ENCODE data around the gene DNM2. TPM values are rescaled to one million over a fixed set of nuclear protein-coding genes. Genes with fewer than 3 reads are reported as not detected.

Gene DNM2
- total and polyA plus RNA-seq, 9 of the 15 experiments (the other 6 are each of a cell fraction or from before 2014, with no cell fraction given): 2.2 to 161 (median 72.6) TPM

DNA sequence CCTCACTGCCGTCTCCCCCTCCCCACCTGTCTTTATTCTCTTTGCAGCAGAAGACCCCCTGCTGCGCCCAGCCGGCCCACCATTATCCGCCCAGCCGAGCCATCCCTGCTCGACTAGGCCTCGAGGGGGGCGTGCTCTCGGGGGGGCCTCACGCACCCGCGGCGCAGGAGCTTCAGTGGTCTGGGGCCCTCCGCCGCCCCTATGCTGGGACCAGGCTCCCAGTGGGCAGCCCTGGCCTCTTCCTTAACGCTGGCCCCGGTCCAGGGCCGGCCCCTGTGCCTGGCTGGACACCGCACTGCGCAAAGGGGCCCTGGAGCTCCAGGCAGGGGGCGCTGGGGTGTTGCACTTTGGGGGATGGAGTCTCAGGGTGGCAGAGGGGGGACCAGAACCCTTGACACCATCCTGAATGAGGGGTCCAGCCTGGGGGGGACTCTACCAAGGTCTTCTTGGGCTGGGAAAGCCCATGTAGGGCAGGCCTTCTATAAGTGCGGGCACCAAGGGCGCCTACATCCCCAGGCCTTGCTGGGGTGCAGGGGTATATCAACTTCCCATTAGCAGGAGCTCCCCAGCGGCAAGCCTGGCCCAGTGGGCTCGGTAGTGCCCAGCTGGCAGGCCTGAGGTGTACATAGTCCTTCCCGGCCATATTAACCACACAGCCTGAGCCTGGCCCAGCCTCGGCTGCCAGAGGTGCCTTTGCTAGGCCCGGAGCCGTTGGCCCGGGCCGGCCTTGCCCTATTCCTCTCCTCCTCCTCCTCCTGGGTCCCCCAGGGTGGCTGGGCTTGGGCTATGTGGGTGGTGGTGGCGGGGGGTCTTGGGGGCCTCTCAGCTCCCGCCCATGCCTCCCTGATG lies 113.3 kb downstream of the DNM2 start (continued):
- TF ChIP-seq ETS1 (conservative IDR thresholded peaks at IDR 0.05; ENCODE audit: control insufficient read depth, low read depth, low read length): no peak
- TF ChIP-seq RUNX1 (IDR thresholded peaks at IDR 0.05; ENCODE audit: low read depth): no peak
- TF ChIP-seq SP2 (IDR thresholded peaks at IDR 0.05; ENCODE audit: extremely low read depth, low read depth, low read length, poor library complexity, severe bottlenecking): no peak
- TF ChIP-seq CTCF (IDR thresholded peaks at IDR 0.05 in 2 of 3, conservative IDR thresholded peaks at IDR 0.05 in 1 of 3; ENCODE audit: insufficient read depth in 2 of 3, low read depth in 1 of 3, low read length in 3 of 3): peak in 1 of 3 experiments; percentile 10; a peak in 1 of 6 replicates
- TF ChIP-seq MECOM (CRISPR knock-in tag; IDR thresholded peaks at IDR 0.05): no peak
